GM23338 (cell line): ENCODE measurements around the gene ANO7.

Source experiments
- CREB1 ChIP-seq: fragments of 250-450 bp; sonication (Bioruptor Pico); IDR thresholded peaks from 2 replicates; pipeline ENCODE4 v1.5.0; 2020; ENCODE audit warnings: low read depth, mild to moderate bottlenecking, moderate library complexity
- CTCF ChIP-seq, 2 experiments: fragments of 200-600 bp in 1 of 2; sonication (generic) in 1 of 2; conservative IDR thresholded peaks; 2 replicates each; pipeline versions ENCODE4 v1.5.1 to v1.6.1; 2016 to 2017; ENCODE audit warnings: antibody characterized with exemption in 2 of 2, low read depth in 2 of 2, mild to moderate bottlenecking in 2 of 2, moderate library complexity in 1 of 2
- ETS1 ChIP-seq: IDR thresholded peaks from 2 replicates; pipeline ENCODE4 v1.6.1; 2016; ENCODE audit warnings: antibody characterized with exemption
- EZH2 ChIP-seq: fragments of 200-600 bp; sonication (generic); IDR thresholded peaks from one replicate; pipeline ENCODE4 v1.8.0; 2017; ENCODE audit warnings: antibody characterized with exemption, mild to moderate bottlenecking, low read depth; ENCODE audit not compliant: unreplicated experiment
- EZH2phosphoT487 ChIP-seq: fragments of 200-600 bp; sonication (generic); IDR thresholded peaks from one replicate; pipeline ENCODE4 v1.8.1; 2018; ENCODE audit warnings: antibody characterized with exemption; ENCODE audit not compliant: unreplicated experiment
- JUNB ChIP-seq: IDR thresholded peaks from one replicate; pipeline ENCODE4 v1.6.1; 2016; ENCODE audit warnings: antibody characterized with exemption; ENCODE audit not compliant: unreplicated experiment
- NANOG ChIP-seq: IDR thresholded peaks from 2 replicates; pipeline ENCODE4 v1.6.1; 2016; ENCODE audit warnings: antibody characterized with exemption, borderline replicate concordance
- POLR2AphosphoS5 ChIP-seq: IDR thresholded peaks from 2 replicates; pipeline ENCODE4 v1.6.1; 2016; ENCODE audit warnings: antibody characterized with exemption, low read depth
- REST ChIP-seq: IDR thresholded peaks from one replicate; pipeline ENCODE4 v1.6.1; 2018; ENCODE audit warnings: antibody characterized with exemption; ENCODE audit not compliant: unreplicated experiment
- STAT1 ChIP-seq: IDR thresholded peaks from one replicate; pipeline ENCODE4 v1.6.1; 2016; ENCODE audit warnings: antibody characterized with exemption; ENCODE audit not compliant: unreplicated experiment
- ZNF114 ChIP-seq: fragments of 250-450 bp; sonication (Bioruptor Pico); IDR thresholded peaks from 2 replicates; pipeline ENCODE4 v1.5.0; 2020; ENCODE audit warnings: mild to moderate bottlenecking, moderate library complexity
- ZNF331 ChIP-seq: fragments of 250-450 bp; sonication (Bioruptor Pico); IDR thresholded peaks from 2 replicates; pipeline ENCODE4 v1.5.0; 2020; ENCODE audit warnings: low read depth, mild to moderate bottlenecking, moderate library complexity
- ZNF462 ChIP-seq: fragments of 250-450 bp; sonication (Bioruptor Pico); IDR thresholded peaks from 2 replicates; pipeline ENCODE4 v1.5.0; 2020; ENCODE audit warnings: mild to moderate bottlenecking, moderate library complexity

- TF ChIP-seq STAT1: no peak
- no peak for TF ChIP-seq CTCF (conservative IDR thresholded peaks at IDR 0.05; ENCODE audit: low read depth in 2 of 2)
- no peak for TF ChIP-seq EZH2phosphoT487
- TF ChIP-seq EZH2: no peak
- no peak for TF ChIP-seq REST
- TF ChIP-seq ETS1: no peak
- TF ChIP-seq POLR2AphosphoS5: no peak
- TF ChIP-seq NANOG: no peak
- no peak for TF ChIP-seq JUNB
- no peak for TF ChIP-seq CREB1
- no peak for TF ChIP-seq ZNF462 (CRISPR knock-in tag)
- no peak for TF ChIP-seq ZNF114
- no peak for TF ChIP-seq ZNF331 (CRISPR knock-in tag)
Observed at GRCh38 chr2:241248897-241249296, 60.4 kb downstream of the ANO7 start.
